TTC549 (cell line): ENCODE data around the gene HDAC9.

Experiments
- FAIRE-seq: peaks from 2 replicates; lab custom pipeline; 2012; peaks lifted over from hg19 to GRCh38; lab: Jason Lieb, UNC

Gene HDAC9

GRCh38 chr7:18663321-18663720, 167.8 kb downstream of the HDAC9 start:
- FAIRE-seq = no peak

DNA sequence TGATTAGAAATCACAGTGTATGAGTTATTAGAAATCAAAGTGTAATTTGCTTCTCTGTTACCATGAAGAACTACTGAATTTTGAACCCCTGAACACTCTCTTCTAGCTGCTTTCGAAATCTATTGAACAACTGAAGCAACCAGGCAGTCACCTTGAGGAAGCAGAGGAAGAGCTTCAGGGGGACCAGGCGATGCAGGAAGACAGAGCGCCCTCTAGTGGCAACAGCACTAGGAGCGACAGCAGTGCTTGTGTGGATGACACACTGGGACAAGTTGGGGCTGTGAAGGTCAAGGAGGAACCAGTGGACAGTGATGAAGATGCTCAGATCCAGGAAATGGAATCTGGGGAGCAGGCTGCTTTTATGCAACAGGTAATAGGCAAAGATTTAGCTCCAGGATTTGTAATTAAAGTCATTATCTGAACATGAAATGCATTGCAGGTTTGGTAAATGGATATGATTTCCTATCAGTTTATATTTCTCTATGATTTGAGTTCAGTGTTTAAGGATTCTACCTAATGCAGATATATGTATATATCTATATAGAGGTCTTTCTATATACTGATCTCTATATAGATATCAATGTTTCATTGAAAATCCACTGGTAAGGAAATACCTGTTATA, 170.7 kb downstream of the HDAC9 start:
- no peak for FAIRE-seq

GRCh38 chr7:18667466-18667865, 171.9 kb downstream of the HDAC9 start:
- FAIRE-seq = no peak

DNA sequence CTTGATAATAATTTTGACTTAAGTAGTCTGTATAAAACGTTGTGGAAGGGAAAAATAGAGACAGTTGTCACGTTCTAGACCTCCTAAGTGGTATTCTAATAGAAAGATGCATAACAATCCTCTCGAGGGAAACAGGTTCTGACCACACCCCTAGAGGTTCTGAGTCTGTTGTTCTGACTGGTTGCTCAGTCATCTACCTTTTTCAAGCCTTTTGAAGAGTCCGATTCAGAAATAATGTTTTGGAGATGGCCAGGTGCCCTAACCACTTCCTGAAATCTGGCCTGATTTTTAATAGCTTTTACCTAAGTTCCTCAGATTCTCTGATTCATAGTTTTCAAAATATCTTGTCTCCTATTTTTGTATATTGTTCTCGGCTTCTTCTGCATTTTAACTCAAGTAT, 175.6 kb downstream of the HDAC9 start:
- FAIRE-seq = no peak

DNA sequence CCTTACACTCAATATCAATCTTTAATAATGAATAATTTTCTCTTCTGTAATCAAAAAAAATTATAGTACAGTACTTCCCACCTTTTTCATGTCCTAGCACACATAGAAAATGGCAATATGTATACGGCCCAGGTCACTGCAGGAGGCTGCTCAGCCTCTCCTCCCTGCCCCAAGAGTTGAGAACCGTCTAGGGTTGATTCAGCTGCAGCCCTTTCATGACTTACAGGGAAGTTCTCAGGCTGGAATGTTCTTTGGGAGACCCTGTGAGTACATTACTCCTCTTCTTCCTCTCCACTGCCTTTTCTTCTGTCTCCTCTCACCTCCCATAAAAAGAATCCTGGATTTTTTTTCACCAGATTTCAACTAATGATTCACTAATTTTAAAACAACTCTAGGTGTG, 180.0 kb downstream of the HDAC9 start:
- FAIRE-seq = no peak

DNA sequence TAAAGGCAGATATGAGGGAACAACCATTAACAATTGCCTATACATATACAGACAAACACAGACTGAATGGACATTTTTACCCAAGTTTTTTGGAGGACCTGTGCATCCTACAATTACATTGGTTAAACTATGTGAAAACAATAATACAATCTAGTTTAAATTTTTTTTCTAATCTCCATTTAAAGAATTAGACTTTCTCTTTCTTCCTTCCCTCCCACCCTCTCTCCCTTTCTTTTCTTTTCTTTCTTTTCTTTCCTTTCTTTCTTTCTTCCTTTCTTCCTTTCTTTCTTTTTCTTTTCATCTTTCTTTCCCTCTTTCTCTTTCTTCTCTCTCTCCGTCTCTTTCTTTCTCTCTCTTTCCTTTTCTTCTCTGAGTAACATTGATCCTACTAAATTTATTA, 183.7 kb downstream of the HDAC9 start:
- no peak for FAIRE-seq

DNA sequence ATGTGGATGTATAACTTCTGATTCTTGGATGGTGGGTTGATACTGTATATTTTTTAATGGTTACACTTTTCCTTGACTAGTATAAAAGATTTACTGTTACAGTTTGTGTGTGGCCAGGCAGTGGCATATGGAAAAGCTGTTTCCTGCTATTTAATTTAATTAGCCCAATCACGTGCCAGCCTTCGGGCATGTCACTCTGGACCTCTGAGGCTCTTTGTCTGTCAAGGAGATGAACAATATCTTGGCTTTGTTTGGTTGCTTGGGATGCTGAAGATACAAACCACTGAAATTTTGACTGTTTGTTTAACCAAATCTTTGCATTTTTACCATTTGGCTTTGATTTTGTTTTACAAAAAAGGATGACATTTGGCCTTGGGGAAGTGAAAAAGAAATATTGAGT, 185.0 kb downstream of the HDAC9 start:
- FAIRE-seq = no peak

GRCh38 chr7:18684916-18685315, 189.4 kb downstream of the HDAC9 start:
- FAIRE-seq = no peak

- no peak for FAIRE-seq
These were observed 190.4 kb downstream of the HDAC9 start for GRCh38 chr7:18685971-18686370.

GRCh38 chr7:18689551-18689950, 194.0 kb downstream of the HDAC9 start:
- FAIRE-seq = no peak

GRCh38 chr7:18693406-18693805, 197.9 kb downstream of the HDAC9 start:
- no peak for FAIRE-seq

- no peak for FAIRE-seq
These were observed 198.3 kb downstream of the HDAC9 start for GRCh38 chr7:18693816-18694215.

DNA sequence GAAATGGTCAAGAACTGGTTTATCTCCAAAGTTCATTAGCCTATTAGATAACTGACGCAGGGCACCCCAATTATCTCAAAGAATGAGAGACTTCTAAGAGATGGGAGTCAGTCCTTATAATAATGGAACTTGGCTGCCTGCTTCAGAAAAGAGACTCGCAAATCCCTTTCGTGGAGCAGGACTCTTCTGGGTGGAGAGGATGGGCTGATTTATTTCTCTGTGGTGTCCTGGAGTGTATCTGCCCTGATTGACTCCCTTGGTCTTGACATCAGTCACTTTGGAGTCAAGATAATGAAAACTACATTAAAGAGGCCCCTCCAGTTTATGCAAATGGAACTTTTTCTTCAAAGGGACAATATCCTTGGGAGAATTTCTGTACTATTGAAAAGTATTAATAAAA, 198.9 kb downstream of the HDAC9 start:
- FAIRE-seq = no peak

DNA sequence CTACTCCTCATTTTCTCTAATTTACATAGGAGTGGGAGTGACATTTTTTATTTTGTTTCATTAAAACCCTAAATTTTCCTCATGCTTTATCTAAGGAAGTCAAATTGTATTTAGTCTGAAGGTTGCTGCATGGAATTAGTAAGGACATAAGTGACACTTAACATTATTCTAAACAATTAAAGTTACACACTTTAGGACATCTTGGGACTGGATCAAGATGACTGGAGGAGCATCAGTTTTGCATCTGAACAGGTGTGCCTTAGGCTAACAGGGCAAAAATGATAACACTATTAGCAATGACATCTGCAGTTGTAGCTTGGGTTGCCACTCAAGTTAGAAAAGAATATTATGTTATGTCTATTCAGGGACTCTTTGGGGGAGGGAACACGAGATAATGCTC, 199.4 kb downstream of the HDAC9 start:
- FAIRE-seq = no peak

DNA sequence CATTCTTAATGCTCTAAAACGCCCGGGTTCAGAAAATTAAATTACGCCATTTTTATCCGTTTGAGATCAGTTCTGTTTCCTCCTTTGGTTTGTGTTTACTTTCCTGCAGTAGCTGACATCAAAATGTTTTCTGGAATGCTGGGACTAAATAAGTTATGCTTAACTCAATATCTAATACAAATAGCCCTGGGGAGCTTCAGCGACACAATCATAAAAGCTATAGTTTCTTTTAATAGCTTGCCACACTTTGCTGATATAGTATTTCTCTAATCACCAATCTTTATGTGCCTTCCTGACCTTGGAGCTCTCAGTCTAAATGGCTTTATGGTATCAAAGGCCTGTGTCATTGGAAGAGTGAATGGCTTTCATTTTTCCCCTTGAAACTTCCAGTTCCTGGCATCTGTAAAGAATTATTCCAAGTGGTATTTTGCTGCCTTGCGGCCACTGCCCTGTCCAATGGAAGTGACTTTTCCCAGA, 202.7 kb downstream of the HDAC9 start:
- no peak for FAIRE-seq

- FAIRE-seq = no peak
These were observed 204.6 kb downstream of the HDAC9 start for GRCh38 chr7:18700147-18700546.

DNA sequence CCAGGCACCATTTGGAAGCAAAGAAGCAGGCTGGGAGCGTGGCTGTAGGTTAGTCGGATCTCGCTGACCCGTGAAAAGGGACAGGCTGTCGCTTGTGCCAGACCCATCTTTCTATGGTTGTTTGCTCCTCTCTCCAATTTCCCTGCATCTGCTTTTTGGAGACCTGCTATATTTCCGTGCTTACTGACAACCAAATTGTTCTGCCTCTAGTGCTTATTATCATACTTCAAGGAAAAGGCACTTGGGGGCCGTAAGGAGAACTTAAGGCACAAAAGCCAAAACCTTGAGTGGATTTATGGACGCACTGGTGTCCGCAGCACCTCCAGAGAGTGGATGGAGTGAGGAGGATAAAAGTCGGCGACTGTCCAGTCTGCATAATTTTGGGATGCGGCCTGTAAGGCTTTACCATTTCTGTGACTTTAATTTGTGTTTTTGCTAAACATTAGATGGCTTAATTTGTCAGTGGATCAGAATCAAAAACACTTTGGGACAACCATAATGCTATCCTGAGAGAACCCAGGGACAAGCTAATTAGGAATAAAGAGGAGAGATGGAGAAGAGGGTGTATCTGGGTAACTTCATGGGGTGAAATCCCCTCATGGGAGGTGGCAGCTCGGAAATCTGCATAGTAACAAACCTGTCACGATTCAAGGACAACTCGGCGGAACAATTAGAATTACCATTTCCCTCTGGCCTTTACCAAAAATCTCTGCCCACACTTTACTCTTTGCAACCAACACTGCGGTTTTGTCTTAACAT, 206.7 kb downstream of the HDAC9 start:
- no peak for FAIRE-seq

GRCh38 chr7:18703685-18704084, 208.1 kb downstream of the HDAC9 start:
- no peak for FAIRE-seq

DNA sequence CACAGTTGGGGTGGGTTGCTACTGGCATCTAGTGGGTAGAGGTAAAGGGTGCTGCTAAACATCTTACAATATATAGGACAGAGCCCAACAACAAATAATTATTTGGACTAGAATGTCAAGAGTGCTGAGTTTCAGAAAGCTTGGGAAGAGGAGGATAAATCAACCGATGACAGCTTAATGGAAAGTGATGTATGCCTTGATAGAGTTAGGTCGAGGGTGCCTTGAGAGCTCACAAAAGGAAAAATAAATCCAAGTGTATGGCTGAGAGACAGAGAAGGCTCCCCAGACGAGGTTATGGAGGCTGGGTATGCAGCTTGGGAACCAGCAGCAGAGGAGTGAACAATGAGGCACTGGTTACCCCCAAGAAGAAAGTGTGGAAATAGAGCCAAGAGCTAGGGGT, 211.1 kb downstream of the HDAC9 start:
- no peak for FAIRE-seq

DNA sequence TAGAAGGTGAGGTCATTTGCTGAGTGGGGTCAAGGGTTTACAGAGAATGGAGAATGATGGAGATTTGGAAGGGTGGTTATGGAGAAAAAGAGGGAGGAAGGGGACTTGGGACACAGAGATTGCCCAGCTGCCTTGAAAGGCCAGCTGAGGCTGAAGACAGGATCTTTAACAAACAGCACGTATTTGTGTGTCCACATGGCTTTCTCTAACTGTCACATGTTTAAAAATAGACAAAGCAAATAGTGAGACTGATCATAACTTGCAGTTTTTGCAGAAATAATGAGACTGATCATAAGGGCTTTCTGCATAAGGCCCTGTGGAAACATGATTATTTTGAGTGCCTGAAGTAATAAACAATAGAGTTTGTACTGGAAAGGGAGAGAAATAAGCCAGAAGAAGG, 212.7 kb downstream of the HDAC9 start:
- no peak for FAIRE-seq

- FAIRE-seq = no peak
These were observed 220.4 kb downstream of the HDAC9 start for GRCh38 chr7:18715988-18716387.

- no peak for FAIRE-seq
These were observed 225.9 kb downstream of the HDAC9 start for GRCh38 chr7:18721429-18721828.

DNA sequence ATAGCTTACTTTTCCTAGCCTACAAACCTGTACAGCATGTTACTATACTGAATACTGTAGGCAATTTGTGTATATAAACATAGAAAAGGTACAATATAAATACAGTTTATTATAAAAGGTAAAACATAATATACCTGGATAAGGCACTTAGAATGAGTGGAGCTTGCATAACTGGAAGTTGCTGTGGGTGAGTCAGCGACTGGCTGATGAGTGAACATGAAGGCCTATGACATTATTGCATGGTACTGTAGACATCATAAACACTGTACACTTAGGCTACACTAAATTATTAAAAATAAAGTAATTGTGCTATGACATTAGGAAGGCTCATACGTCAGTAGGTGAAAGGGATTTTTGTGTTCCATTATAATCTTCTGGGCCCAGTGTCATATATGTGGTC, 228.8 kb downstream of the HDAC9 start:
- no peak for FAIRE-seq
